Body of pancreas (tissue), 4 donors: Measurements from ENCODE around the gene NKAIN4.

ENCODE experiments used
- POLR2A ChIP-seq, 3 donors: fragments of 450-650 bp; IDR thresholded peaks; one replicate each; pipeline ENCODE4 v1.6.1; 2016; ENCODE audit warnings: antibody characterized with exemption in 3 of 3, mild to moderate bottlenecking in 2 of 3
- TF ChIP-seq, protein P1 (sequence below), 7 experiments: fragments of 450-650 bp in 4 of 7; fragments of 200-600 bp in 3 of 7; sonication (generic) in 3 of 7; IDR thresholded peaks; one replicate each; pipeline ENCODE4 v1.5.1; 2016 to 2019; ENCODE audit warnings: antibody characterized with exemption in 7 of 7

DNA sequence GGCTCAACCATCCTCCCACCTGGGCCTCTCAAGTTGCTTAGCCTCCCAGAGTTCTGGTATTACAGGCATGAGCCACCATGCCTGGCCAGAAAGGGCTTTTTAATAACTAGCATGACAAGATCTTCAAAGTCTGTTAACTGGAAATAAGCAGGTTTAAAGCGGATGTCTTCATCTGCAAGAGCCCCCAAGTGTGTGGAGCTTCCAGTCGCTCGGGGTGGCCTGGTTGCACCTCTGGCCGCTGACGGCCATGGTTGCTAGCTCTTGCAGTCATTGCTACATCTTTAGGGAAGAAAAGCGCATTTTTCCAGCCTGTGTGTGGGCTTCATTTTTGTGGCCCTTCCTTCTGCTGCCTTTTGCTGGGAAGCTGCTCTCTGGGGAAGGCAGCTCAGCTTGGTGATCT, 26.1 kb upstream of the NKAIN4 start:
- TF ChIP-seq, protein P1, sequence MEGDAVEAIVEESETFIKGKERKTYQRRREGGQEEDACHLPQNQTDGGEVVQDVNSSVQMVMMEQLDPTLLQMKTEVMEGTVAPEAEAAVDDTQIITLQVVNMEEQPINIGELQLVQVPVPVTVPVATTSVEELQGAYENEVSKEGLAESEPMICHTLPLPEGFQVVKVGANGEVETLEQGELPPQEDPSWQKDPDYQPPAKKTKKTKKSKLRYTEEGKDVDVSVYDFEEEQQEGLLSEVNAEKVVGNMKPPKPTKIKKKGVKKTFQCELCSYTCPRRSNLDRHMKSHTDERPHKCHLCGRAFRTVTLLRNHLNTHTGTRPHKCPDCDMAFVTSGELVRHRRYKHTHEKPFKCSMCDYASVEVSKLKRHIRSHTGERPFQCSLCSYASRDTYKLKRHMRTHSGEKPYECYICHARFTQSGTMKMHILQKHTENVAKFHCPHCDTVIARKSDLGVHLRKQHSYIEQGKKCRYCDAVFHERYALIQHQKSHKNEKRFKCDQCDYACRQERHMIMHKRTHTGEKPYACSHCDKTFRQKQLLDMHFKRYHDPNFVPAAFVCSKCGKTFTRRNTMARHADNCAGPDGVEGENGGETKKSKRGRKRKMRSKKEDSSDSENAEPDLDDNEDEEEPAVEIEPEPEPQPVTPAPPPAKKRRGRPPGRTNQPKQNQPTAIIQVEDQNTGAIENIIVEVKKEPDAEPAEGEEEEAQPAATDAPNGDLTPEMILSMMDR (IDR thresholded peaks at IDR 0.05) = no peak
- TF ChIP-seq POLR2A (IDR thresholded peaks at IDR 0.05) = no peak
